Heart right ventricle (tissue), 16 donors: ENCODE data around the gene PTPRN2. TPM values are rescaled to one million over a fixed set of nuclear protein-coding genes. Genes with fewer than 3 reads are reported as not detected.

ENCODE experiments used
- ATAC-seq, 8 donors: fragments of 200-7000 bp; cut with Tn5 transposase; one replicate each; pipeline ENCODE4 v1.9.1; 2020; ENCODE audit warnings: mild to moderate bottlenecking in 8 of 8, moderate library complexity in 8 of 8, moderate number of reproducible peaks in 1 of 8
- DNase-seq, 2 donors: peaks; one replicate each; pipeline ENCODE4 v3.0.0-alpha.2; 2020
- H3K27ac ChIP-seq, 10 donors: fragments of 200-600 bp; sonication (generic) in 2 of 10; one replicate each; pipeline versions ENCODE4 v1.5.0 to v1.8.0; 2020 to 2022; ENCODE audit warnings: mild to moderate bottlenecking in 3 of 10
- H3K27me3 ChIP-seq, 7 donors: fragments of 200-600 bp; one replicate each; pipeline ENCODE4 v1.8.0; 2021 to 2022; ENCODE audit warnings: mild to moderate bottlenecking in 2 of 7
- H3K36me3 ChIP-seq, 9 donors: fragments of 200-600 bp; sonication (generic) in 1 of 9; one replicate each; pipeline versions ENCODE4 v1.5.0 to v1.8.0; 2020 to 2022; ENCODE audit warnings: mild to moderate bottlenecking in 2 of 9
- H3K4me1 ChIP-seq, 9 donors: fragments of 200-600 bp; sonication (generic) in 1 of 9; one replicate each; pipeline versions ENCODE4 v1.5.0 to v1.8.0; 2020 to 2022; ENCODE audit warnings: mild to moderate bottlenecking in 4 of 9
- H3K4me3 ChIP-seq, 10 donors: fragments of 200-600 bp; sonication (generic) in 2 of 10; one replicate each; pipeline versions ENCODE4 v1.5.0 to v1.8.0; 2020 to 2022; ENCODE audit warnings: mild to moderate bottlenecking in 7 of 10, moderate library complexity in 2 of 10
- H3K9me3 ChIP-seq, 11 donors: fragments of 200-600 bp in 10 of 11; sonication (generic) in 2 of 11; one replicate each; pipeline versions ENCODE4 v1.5.0 to v1.8.0; 2013 to 2022; ENCODE audit warnings: mild to moderate bottlenecking in 2 of 11, control low read depth in 1 of 11, moderate library complexity in 1 of 11
- WGBS, 2 donors: extraction: QIAGEN DNeasy Blood & Tissue Kit; methylation state at CpG; one replicate each; pipeline ENCODE4 v1.1.7; 2013; ENCODE audit warnings: inconsistent platforms in 1 of 2; 5-methylcytosine and 5-hydroxymethylcytosine counted together
- intact Hi-C, 10 donors: fragments of 100-400 bp; cut with DNase I; formaldehyde crosslinking; loops; one replicate each; pipeline versions ENCODE4 v1.11.1 to v1.14.2; 2022
- polyA plus RNA-seq, 2 donors: library from polyadenylated mRNA; stranded (reverse); fragments of 200-250 nt; gene quantifications; one replicate each; pipeline ENCODE4 v1.2.3, GENCODE V29; 2013
- total RNA-seq, 10 donors: library from RNA; stranded (reverse); fragmentation: NEBNext Ultra II Directional in 3 of 10; extraction: Animal tissue kit (Norgen Biotek cat#: 25700) in 3 of 10; gene quantifications; one replicate each; pipeline versions ENCODE4 v1.2.1 to v1.2.4, GENCODE V29; 2021 to 2023
- TF ChIP-seq, protein P1 (sequence below), 9 donors: fragments of 200-600 bp; sonication (generic) in 2 of 9; IDR thresholded peaks; one replicate each; pipeline versions ENCODE4 v1.5.0 to v1.8.0; 2021 to 2022; ENCODE audit warnings: antibody characterized with exemption in 9 of 9, mild to moderate bottlenecking in 5 of 9, moderate library complexity in 1 of 9
- donor health status: Arrhythmogenic right ventricular cardiomyopathy.
- donor health status: ischemic (EF 13 %, LVEDD 7.1; RV severe dilation, severe dysfunction).
- donor health status: healthy with polysubstance abuse.
- donor health status: DM: no; HTN: yes; CAD: no.
- donor health status: DM: no; HTN: no; CAD: no.
- donor health status: ischemic (EF 25% LVEDD 6.9; RV normal size, moderate dysfunction).
- donor health status: ischemic (EF 25% LVEDD 5.7; RV mildly dilated, moderate dysfunction).
- donor health status: healthy.
- donor health status: DM: yes; HTN: yes; CAD: no.
- donor health status: Ischemic cardiomyopathy.
- donor health status: ischemic (EF 35%, LVEDD 5.7; RV mildly dilated, moderate dysfunction).
- donor health status: nonischemic (EF 11% LVEDD 7.7; RV severe dilation, severe dysfunction).
- donor health status: DM: yes; HTN: yes; CAD: no.
- donor health status: PGD.
- donor health status: ischemic (EF 29% LVEDD 5.4; RV normal size, mild dysfunction).
- donor health status: nonischemic (EF 23%, LVEDD 6.1; RV moderate dilation, normal function).

The PTPRN2 gene
- total and polyA plus RNA-seq, 12 donors, result 0.82 to 1.8 (median 1.3) TPM

DNA sequence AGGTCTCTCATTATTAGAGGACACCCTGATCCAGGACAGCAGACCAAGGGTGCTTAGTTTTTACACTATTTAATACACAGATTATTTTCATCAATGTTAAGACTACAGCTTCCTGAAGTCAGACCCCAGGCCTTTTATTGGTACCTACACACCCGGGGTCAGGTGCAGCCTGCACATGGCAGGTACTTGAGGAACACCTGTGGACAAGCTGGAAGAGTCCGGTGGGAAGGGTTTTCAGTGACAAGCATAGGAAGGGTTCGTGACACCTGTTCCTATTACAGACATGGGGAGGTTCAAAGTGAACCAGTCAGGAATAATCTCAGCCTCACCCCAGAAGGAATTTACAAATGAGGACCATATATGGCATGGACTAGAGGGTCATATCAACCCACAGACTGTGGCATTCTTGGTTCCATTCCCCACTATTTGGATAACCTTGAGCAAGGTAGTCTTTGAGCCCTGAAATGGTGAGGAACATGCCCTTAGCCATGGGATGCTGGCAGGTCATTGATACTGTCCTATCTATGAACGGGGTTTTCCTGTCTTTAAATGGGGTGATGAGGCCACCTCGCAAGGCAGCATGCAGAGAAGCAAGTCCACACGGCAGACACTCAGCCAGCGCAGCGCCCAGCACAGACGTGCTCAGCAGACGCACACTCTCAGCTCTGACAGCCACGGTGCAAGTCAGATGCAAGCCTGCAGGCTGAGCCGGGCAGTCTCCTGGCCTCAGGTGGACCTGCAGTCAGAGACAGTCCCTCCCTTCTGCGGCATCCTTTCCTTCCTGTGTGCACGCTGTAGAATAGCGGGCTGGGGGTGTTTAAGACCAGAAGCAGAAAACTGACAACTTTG is 624.9 kb downstream of the PTPRN2 start:
- Histone ChIP-seq H3K36me3 (no peaks in the 10 kb centered on the region), H3K4me1 (no peaks in the 10 kb centered on the region), H3K9me3 (peaks cover 0 to 10% (median 0%) of the 10 kb centered on the region in 11 donors), H3K4me3 (no peak overlapping the region), H3K27ac (no peak overlapping the region), H3K27me3 (peaks cover 0 to 73% (median 34%) of the 10 kb centered on the region in 7 donors)
- intact Hi-C loops, result no loop called here
- whole genome bisulfite sequencing, 2 donors, result 72 to 79% methylated on average over 15 of the region's 15 CpGs
- no peak for DNase-seq
- no peak for ATAC-seq
- TF ChIP-seq, protein P1, sequence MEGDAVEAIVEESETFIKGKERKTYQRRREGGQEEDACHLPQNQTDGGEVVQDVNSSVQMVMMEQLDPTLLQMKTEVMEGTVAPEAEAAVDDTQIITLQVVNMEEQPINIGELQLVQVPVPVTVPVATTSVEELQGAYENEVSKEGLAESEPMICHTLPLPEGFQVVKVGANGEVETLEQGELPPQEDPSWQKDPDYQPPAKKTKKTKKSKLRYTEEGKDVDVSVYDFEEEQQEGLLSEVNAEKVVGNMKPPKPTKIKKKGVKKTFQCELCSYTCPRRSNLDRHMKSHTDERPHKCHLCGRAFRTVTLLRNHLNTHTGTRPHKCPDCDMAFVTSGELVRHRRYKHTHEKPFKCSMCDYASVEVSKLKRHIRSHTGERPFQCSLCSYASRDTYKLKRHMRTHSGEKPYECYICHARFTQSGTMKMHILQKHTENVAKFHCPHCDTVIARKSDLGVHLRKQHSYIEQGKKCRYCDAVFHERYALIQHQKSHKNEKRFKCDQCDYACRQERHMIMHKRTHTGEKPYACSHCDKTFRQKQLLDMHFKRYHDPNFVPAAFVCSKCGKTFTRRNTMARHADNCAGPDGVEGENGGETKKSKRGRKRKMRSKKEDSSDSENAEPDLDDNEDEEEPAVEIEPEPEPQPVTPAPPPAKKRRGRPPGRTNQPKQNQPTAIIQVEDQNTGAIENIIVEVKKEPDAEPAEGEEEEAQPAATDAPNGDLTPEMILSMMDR (IDR thresholded peaks at IDR 0.05), result no peak

DNA sequence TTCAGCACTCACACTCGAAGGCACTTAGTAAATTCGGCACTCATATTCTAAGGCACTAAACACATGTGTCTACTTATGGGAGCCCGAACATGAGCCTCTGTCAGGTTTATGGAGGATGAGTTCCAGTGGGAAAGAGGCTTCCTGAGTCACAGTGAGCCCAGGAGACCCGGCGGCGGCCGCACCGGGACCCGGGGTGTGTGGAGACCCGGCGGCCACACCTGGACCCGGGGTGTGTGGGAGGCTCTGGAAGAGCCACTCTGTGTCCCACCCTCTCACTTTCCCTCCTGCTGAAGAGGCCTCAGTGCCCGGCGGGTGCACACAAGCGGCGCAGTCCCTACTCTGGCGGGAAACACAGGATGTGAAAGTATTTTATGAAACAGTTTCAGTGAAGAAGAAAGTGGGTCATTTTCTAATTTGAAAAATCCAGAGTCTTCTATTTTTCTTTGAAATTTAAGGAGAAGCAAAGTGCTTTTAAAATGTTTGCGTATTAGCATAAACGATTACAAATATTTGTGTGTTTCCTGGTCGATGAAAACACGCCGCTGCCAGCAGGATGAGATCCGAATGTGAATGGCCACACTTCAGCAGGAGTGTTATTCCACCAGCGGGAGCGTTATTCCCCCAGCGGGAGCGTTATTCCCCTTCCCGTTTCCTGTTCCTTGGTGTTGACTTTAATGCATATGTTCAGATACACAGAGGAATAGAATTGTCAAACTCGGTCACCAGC is 625.7 kb downstream of the PTPRN2 start:
- no peak for ATAC-seq
- H3K27me3 ChIP-seq, result peaks cover 0 to 69% (median 34%) of the 10 kb centered on the region in 7 donors
- 15 to 17% methylated on average over 29 of the region's 29 CpGs for WGBS, 2 donors
- intact Hi-C loops, result no loop called here
- H3K4me3 ChIP-seq, result peak overlapping the region in 1 of 10 donors; percentile 5
- no peaks in the 10 kb centered on the region for H3K36me3 ChIP-seq
- peaks cover 0 to 10% (median 0%) of the 10 kb centered on the region in 11 donors for H3K9me3 ChIP-seq
- no peaks in the 10 kb centered on the region for H3K4me1 ChIP-seq
- DNase-seq, result no peak
- TF ChIP-seq, protein P1 (IDR thresholded peaks at IDR 0.05), result no peak
- no peak overlapping the region for H3K27ac ChIP-seq

DNA sequence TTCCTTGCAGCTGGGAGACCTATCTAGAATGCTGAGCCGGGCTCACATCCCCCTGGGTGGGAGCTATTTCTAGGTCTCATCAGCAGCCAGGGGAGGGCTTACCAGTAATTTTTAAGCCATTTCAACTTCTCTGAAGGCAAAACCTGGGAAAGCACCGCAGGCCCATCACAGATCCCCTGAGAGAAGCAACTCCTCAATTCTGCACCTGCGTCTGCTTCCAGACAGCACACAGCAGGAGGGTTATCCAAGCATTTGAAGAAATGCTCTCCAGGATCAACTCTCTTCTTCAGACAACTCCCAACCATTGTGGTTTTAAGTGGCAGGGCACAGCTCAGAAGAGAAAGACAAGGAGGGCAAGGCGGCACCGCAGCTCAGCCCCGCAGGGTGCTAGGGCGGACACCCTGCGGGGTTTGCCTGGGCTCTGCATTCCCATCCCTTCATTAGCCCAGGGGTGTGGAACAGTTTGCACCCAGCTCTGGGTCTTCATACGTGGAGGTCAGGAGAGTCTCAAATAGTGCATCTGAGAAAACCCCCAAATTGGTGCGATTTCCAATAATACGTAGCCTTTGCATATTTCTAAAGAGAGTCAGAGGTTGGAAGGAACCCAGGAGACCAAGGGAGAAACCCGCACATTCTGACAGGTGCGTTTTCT is 632.1 kb downstream of the PTPRN2 start:
- TF ChIP-seq, protein P1 (IDR thresholded peaks at IDR 0.05), result no peak
- 58 to 72% methylated on average over 13 of the region's 13 CpGs for WGBS, 2 donors
- Histone ChIP-seq H3K27ac (no peak overlapping the region), H3K27me3 (peaks cover 0 to 30% (median 8%) of the 10 kb centered on the region in 7 donors), H3K4me1 (no peaks in the 10 kb centered on the region), H3K36me3 (no peaks in the 10 kb centered on the region), H3K9me3 (peaks cover 0 to 17% (median 0%) of the 10 kb centered on the region in 11 donors), H3K4me3 (no peak overlapping the region)
- ATAC-seq (no peak), DNase-seq (no peak)
- intact Hi-C loops, result no loop called here

DNA sequence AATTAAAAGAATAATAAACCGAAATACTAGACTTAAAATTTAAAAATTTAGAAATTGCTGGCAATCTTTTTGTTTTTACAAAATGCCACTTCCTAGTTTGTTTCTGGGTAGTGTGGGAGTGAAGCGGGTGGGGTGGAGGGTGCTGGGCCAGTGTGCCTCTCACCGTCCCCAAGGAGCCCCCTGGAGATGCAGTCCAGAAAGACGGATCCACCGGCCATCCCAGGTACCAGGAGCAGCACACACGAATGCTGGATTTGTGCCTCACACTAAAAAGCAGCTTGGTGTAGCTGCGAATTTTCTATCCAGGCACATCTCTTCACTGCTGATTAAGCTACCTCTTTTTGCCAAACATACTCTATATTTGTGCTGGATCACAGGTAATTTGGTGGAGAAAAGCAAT is 632.7 kb downstream of the PTPRN2 start:
- no peak for DNase-seq
- Histone ChIP-seq H3K9me3 (peaks cover 0 to 22% (median 0%) of the 10 kb centered on the region in 11 donors), H3K4me3 (no peak overlapping the region), H3K27me3 (peaks cover 0 to 28% (median 6%) of the 10 kb centered on the region in 7 donors), H3K36me3 (no peaks in the 10 kb centered on the region), H3K27ac (no peak overlapping the region), H3K4me1 (no peaks in the 10 kb centered on the region)
- no peak for ATAC-seq
- TF ChIP-seq, protein P1 (IDR thresholded peaks at IDR 0.05), result no peak
- intact Hi-C loops, result no loop called here
- 69 to 77% methylated on average over 7 of the region's 7 CpGs for WGBS, 2 donors
